Thyroid gland (tissue), 4 donors: Measurements from ENCODE around the gene RAB44. TPM values are rescaled to one million over a fixed set of nuclear protein-coding genes. Genes with fewer than 3 reads are reported as not detected.

Experiments
- DNase-seq, 2 donors: peaks; one replicate each; pipeline ENCODE4 v3.0.0-alpha.2; 2019
- H3K27ac ChIP-seq, 3 donors: fragments of 200-600 bp; sonication (generic); 1 replicate in 2 of 3; 2 replicates in 1 of 3; pipeline ENCODE4 v1.5.1; 2016 to 2019; ENCODE audit warnings: mild to moderate bottlenecking in 1 of 3, moderate library complexity in 1 of 3
- H3K27me3 ChIP-seq: fragments of 200-600 bp; sonication (generic); one replicate; pipeline ENCODE4 v1.5.1; 2019
- H3K36me3 ChIP-seq, 2 donors: fragments of 200-600 bp; sonication (generic); one replicate each; pipeline ENCODE4 v1.5.1; 2016 to 2019
- H3K4me1 ChIP-seq, 2 donors: fragments of 200-600 bp; sonication (generic); one replicate each; pipeline ENCODE4 v1.5.1; 2017 to 2019
- H3K4me3 ChIP-seq, 3 donors: fragments of 200-600 bp; sonication (generic); replicated peaks in 1 of 3; 1 replicate in 2 of 3; 2 replicates in 1 of 3; pipeline ENCODE4 v1.5.1; 2016; ENCODE audit warnings: mild to moderate bottlenecking in 1 of 3
- H3K9me3 ChIP-seq: fragments of 200-600 bp; sonication (generic); one replicate; pipeline ENCODE4 v1.5.1; 2017
- CTCF ChIP-seq, 6 experiments: fragments of 200-600 bp in 3 of 6; fragments of 450-650 bp in 3 of 6; sonication (generic) in 3 of 6; IDR thresholded peaks; one replicate each; pipeline ENCODE4 v1.5.1; 2016 to 2019; ENCODE audit warnings: antibody characterized with exemption in 6 of 6, mild to moderate bottlenecking in 2 of 6, inconsistent platforms in 1 of 6, moderate library complexity in 1 of 6
- POLR2A ChIP-seq, 2 donors: fragments of 450-650 bp; IDR thresholded peaks; one replicate each; pipeline ENCODE4 v1.6.1; 2017; ENCODE audit warnings: antibody characterized with exemption in 2 of 2, mild to moderate bottlenecking in 2 of 2, moderate library complexity in 1 of 2
- whole genome bisulfite sequencing, 2 donors: methylation state at CpG; one replicate each; pipeline ENCODE4 v1.1.5; 2017; 5-methylcytosine and 5-hydroxymethylcytosine counted together
- intact Hi-C: fragments of 100-400 bp; cut with DNase I; formaldehyde crosslinking; loops from one replicate; pipeline ENCODE4 v1.15.1; 2023
- total RNA-seq, 4 donors: library from RNA; depleted of rRNA; stranded (reverse); fragments of >200 nt; gene quantifications; one replicate each; pipeline ENCODE4 v1.2.3, GENCODE V29; 2016

Gene RAB44
- total RNA-seq, 4 donors from 2014 or later, result 0.11 TPM; not detected in 3

- no peaks in the 10 kb centered on the region for H3K27me3 ChIP-seq
- WGBS, 2 donors, result 0% methylated on average over 32 of the region's 63 CpGs; no CpG with 5 or more reads in 1 of the 2 donors
- H3K9me3 ChIP-seq, result no peaks in the 10 kb centered on the region
- H3K4me3 ChIP-seq, result peak within 1 kb of the TSS; percentile 90 to 95 (median 91)
- TF ChIP-seq POLR2A (IDR thresholded peaks at IDR 0.05) (peak; percentile 99 to 100), CTCF (IDR thresholded peaks at IDR 0.05) (peak in 1 of 6 experiments; percentile 25)
- peak; percentile 96 to 97 for DNase-seq
- H3K27ac ChIP-seq, result peak within 1 kb of the TSS; percentile 99
- H3K4me1 ChIP-seq, result peaks cover 37 to 44% of the 10 kb centered on the region in 2 donors
- H3K36me3 ChIP-seq, result peaks cover 0 to 1% of the 10 kb centered on the region in 2 donors
- intact Hi-C loops, result loop anchor here (5.0 kb wide), 1 partner anchor 51 kb away; no protein-coding TSS in a partner anchor
These were observed 19.1 kb upstream of the RAB44 start, which contains the start of gene CDKN1A for GRCh38 chr6:36678488-36679042. TSS of gene CDKN1A (plus strand) at chr6:36678714. CDS start at chr6:36684102, 5,388 bp downstream.

- intact Hi-C loops, result loop anchor here (5.0 kb wide), 1 partner anchor 52 kb away; no protein-coding TSS in a partner anchor
- peak in 1 of 6 experiments; percentile 12 for TF ChIP-seq CTCF (IDR thresholded peaks at IDR 0.05)
- peak in 1 of 2 donors; percentile 30 for TF ChIP-seq POLR2A (IDR thresholded peaks at IDR 0.05)
- Histone ChIP-seq H3K4me1 (peaks cover 37 to 46% of the 10 kb centered on the region in 2 donors), H3K4me3 (peak overlapping the region; percentile 90 to 95 (median 91)), H3K27ac (peak overlapping the region; percentile 99), H3K27me3 (no peaks in the 10 kb centered on the region), H3K36me3 (peaks cover 3 to 8% of the 10 kb centered on the region in 2 donors), H3K9me3 (no peaks in the 10 kb centered on the region)
- 0 to 1% methylated on average over 2 to 34 of the region's 61 CpGs for WGBS, 2 donors
- DNase-seq, result peak; percentile 83 to 84
These were observed 18.4 kb upstream of the RAB44 start for GRCh38 chr6:36679043-36679833.

- H3K27me3 ChIP-seq, result no peaks in the 10 kb centered on the region
- peaks cover 31 to 41% of the 10 kb centered on the region in 2 donors for H3K36me3 ChIP-seq
- intact Hi-C loops, result no loop called here
- H3K27ac ChIP-seq, result peak overlapping the region; percentile 86 to 99 (median 99)
- no peak overlapping the region for H3K4me3 ChIP-seq
- peaks cover 36 to 39% of the 10 kb centered on the region in 2 donors for H3K4me1 ChIP-seq
- DNase-seq, result peak; percentile 97
- TF ChIP-seq POLR2A (IDR thresholded peaks at IDR 0.05), result no peak
- TF ChIP-seq CTCF (IDR thresholded peaks at IDR 0.05), result no peak
- no peaks in the 10 kb centered on the region for H3K9me3 ChIP-seq
- 16 to 28% methylated on average over 6 to 8 of the region's 11 CpGs for WGBS, 2 donors
These were observed 15.1 kb upstream of the RAB44 start for GRCh38 chr6:36682328-36683144.

GRCh38 chr6:36683145-36683655 is 14.4 kb upstream of the RAB44 start:
- DNase-seq, result peak; percentile 23 to 31
- peaks cover 29 to 34% of the 10 kb centered on the region in 2 donors for H3K4me1 ChIP-seq
- 74 to 82% methylated on average over 6 of the region's 6 CpGs for WGBS, 2 donors
- H3K9me3 ChIP-seq, result no peaks in the 10 kb centered on the region
- intact Hi-C loops, result no loop called here
- peak overlapping the region; percentile 36 to 99 (median 99) for H3K27ac ChIP-seq
- no peaks in the 10 kb centered on the region for H3K27me3 ChIP-seq
- H3K36me3 ChIP-seq, result peaks cover 31 to 43% of the 10 kb centered on the region in 2 donors
- H3K4me3 ChIP-seq, result no peak overlapping the region
- TF ChIP-seq POLR2A (IDR thresholded peaks at IDR 0.05) (no peak), CTCF (IDR thresholded peaks at IDR 0.05) (no peak)
